Left lung (tissue), 10 donors: ENCODE data around the gene RCBTB1. TPM values are rescaled to one million over a fixed set of nuclear protein-coding genes. Genes with fewer than 3 reads are reported as not detected.

ENCODE experiments used
- ATAC-seq: fragments of 200-7000 bp; cut with Tn5 transposase; one replicate; pipeline ENCODE4 v1.9.1; 2020; ENCODE audit warnings: moderate library complexity
- DNase-seq, 4 donors: peaks; one replicate each; pipeline ENCODE4 v3.0.0-alpha.2; 2013 to 2020
- H3K27ac ChIP-seq, 2 donors: fragments of 200-600 bp; sonication (generic) in 1 of 2; one replicate each; pipeline versions ENCODE4 v1.5.0 to v1.8.0; 2020 to 2021
- H3K27me3 ChIP-seq, 2 donors: fragments of 200-600 bp; sonication (generic) in 1 of 2; one replicate each; pipeline versions ENCODE4 v1.5.0 to v1.8.0; 2020 to 2021
- H3K36me3 ChIP-seq, 2 donors: fragments of 200-600 bp; sonication (generic) in 1 of 2; one replicate each; pipeline versions ENCODE4 v1.5.0 to v1.8.0; 2020 to 2021
- H3K4me1 ChIP-seq, 2 donors: fragments of 200-600 bp; one replicate each; pipeline ENCODE4 v1.8.0; 2021
- H3K4me3 ChIP-seq, 2 donors: fragments of 200-600 bp; sonication (generic) in 1 of 2; one replicate each; pipeline versions ENCODE4 v1.5.0 to v1.8.0; 2020 to 2021; ENCODE audit warnings: mild to moderate bottlenecking in 1 of 2
- H3K9me3 ChIP-seq, 2 donors: fragments of 200-600 bp; sonication (generic) in 1 of 2; one replicate each; pipeline versions ENCODE4 v1.5.0 to v1.8.0; 2020 to 2021
- CTCF ChIP-seq, 2 donors: fragments of 200-600 bp; sonication (generic) in 1 of 2; IDR thresholded peaks; one replicate each; pipeline versions ENCODE4 v1.5.0 to v1.8.0; 2021; ENCODE audit warnings: antibody characterized with exemption in 2 of 2
- intact Hi-C, 2 donors: fragments of 100-400 bp; cut with DNase I; formaldehyde crosslinking; loops; one replicate each; pipeline versions ENCODE4 v1.11.2 to v1.14.2; 2022
- polyA plus RNA-seq, 6 donors: library from polyadenylated mRNA; unstranded; fragments of 120-200 nt; gene quantifications; one replicate each; pipeline ENCODE4 v1.2.1, GENCODE V29; 2013; ENCODE audit not compliant: insufficient read length in 6 of 6
- total RNA-seq, 2 donors: library from RNA; stranded (reverse); fragmentation: NEBNext Ultra II Directional; extraction: Animal tissue kit (Norgen Biotek cat#: 25700); gene quantifications; one replicate each; pipeline ENCODE4 v1.2.1, GENCODE V29; 2021
- donor health status: DM: no; HTN: yes; CAD: no.
- donor health status: DM: no; HTN: no; CAD: no.

The RCBTB1 gene
- total and polyA plus RNA-seq, 8 donors = 24.1 to 39.8 (median 35.4) TPM

- TF ChIP-seq CTCF (IDR thresholded peaks at IDR 0.05) = no peak
- Histone ChIP-seq H3K36me3 (peaks cover 0 to 85% of the 10 kb centered on the region in 2 donors), H3K9me3 (no peaks in the 10 kb centered on the region), H3K27me3 (no peaks in the 10 kb centered on the region), H3K4me3 (no peak overlapping the region), H3K27ac (no peak overlapping the region), H3K4me1 (no peaks in the 10 kb centered on the region)
- ATAC-seq = no peak
- intact Hi-C loops = no loop called here
- no peak for DNase-seq
Measured at GRCh38 chr13:49516467-49516866, 68.9 kb downstream of the RCBTB1 start.

DNA sequence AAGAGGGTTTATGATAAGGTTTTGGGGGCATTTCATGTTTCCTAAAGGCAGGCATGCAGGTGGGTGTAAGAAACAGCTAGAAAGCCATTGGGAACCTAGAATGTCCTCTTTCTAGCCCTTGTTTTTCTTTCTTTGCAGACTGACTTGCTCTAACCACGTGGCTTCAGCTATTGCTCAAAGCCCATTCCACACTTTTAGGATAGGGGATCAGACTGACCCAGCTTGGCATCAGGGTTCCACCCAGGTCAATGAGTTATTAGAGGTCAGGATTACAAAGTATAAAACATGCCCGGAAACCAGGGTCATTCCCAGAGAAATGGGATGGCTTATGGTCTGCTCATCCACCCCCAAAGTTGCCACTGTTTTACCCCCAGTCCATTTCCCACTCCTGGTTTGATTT is 72.8 kb downstream of the RCBTB1 start:
- Histone ChIP-seq H3K27me3 (no peaks in the 10 kb centered on the region), H3K9me3 (no peaks in the 10 kb centered on the region), H3K36me3 (peaks cover 0 to 49% of the 10 kb centered on the region in 2 donors), H3K27ac (no peak overlapping the region), H3K4me1 (no peaks in the 10 kb centered on the region), H3K4me3 (no peak overlapping the region)
- no peak for DNase-seq
- no peak for ATAC-seq
- TF ChIP-seq CTCF (IDR thresholded peaks at IDR 0.05) = no peak
- intact Hi-C loops = no loop called here

GRCh38 chr13:49503951-49504350 is 81.4 kb downstream of the RCBTB1 start:
- H3K36me3 ChIP-seq = peaks cover 0 to 21% of the 10 kb centered on the region in 2 donors
- intact Hi-C loops = no loop called here
- DNase-seq (no peak), ATAC-seq (no peak)
- TF ChIP-seq CTCF (IDR thresholded peaks at IDR 0.05) = no peak
- H3K27ac ChIP-seq = no peak overlapping the region
- peaks cover 5 to 21% of the 10 kb centered on the region in 2 donors for H3K4me1 ChIP-seq
- H3K4me3 ChIP-seq = no peak overlapping the region
- no peaks in the 10 kb centered on the region for H3K27me3 ChIP-seq
- H3K9me3 ChIP-seq = no peaks in the 10 kb centered on the region

DNA sequence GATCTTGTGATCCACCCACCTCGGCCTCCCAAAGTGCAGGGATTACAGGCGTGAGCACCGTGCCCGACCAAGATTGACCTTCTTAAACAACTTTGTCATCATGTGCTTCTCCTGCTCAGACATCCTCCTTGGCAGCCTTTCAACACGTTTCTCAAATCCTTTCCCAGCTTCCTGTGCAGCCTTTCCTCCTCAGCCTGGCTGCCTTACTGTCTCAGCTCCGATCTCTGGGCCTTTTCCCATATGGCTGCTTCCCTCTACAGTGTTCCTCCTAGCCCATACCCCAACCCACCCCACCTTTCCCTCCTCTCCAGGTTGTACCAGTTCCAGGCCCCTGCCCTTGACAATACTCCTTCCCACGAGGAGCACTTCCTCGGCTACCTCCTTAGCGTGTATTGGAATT is 82.4 kb downstream of the RCBTB1 start:
- no peaks in the 10 kb centered on the region for H3K9me3 ChIP-seq
- H3K36me3 ChIP-seq = peaks cover 0 to 21% of the 10 kb centered on the region in 2 donors
- DNase-seq = peak in 1 of 4 donors; percentile 43
- H3K27me3 ChIP-seq = no peaks in the 10 kb centered on the region
- ATAC-seq = no peak
- peaks cover 5 to 23% of the 10 kb centered on the region in 2 donors for H3K4me1 ChIP-seq
- H3K27ac ChIP-seq = peak overlapping the region in 1 of 2 donors; percentile 1
- no peak overlapping the region for H3K4me3 ChIP-seq
- intact Hi-C loops = no loop called here
- no peak for TF ChIP-seq CTCF (IDR thresholded peaks at IDR 0.05)

DNA sequence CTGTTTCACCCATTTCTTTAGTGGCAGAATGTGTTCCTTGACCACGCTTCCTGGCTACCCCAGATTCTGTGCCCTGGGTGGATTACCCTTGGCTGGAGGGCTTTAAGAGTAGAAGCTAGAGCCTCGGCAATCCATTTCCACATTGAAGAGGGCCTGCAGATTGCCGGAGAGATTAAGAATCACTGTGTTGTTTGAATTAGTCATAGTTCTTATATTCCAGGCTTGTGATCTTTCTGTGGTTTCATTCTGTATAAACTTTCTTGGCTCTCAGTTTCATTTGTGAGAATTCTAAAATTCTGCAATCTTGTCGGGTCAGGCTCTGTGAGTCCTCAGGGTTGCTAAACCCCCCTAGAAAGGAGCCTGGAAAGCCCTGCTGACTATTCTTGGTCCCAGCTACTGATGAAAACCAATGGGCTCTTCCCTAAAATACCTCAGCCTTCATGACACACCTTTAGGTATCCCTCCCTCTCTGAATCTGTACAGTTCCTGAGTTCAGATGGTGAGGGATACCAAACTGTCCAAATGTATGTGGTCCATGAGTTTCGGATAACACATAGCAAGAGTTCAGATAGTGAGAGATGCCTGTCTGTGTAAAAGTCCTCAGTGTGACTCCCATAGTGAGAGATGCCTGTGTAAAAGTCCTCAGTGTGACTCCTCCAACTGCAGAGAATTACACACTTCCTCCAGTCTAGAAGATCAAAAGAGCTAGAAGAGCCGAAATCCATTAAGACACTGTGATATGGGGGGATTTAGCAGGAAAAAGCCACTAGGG is 85.3 kb downstream of the RCBTB1 start:
- no peak for TF ChIP-seq CTCF (IDR thresholded peaks at IDR 0.05)
- Histone ChIP-seq H3K27me3 (no peaks in the 10 kb centered on the region), H3K27ac (peak overlapping the region in 1 of 2 donors; percentile 63), H3K4me3 (no peak overlapping the region), H3K4me1 (peaks cover 5 to 24% of the 10 kb centered on the region in 2 donors), H3K36me3 (peaks cover 0 to 8% of the 10 kb centered on the region in 2 donors), H3K9me3 (no peaks in the 10 kb centered on the region)
- ATAC-seq (no peak), DNase-seq (no peak)
- intact Hi-C loops = no loop called here
